Measurements from ENCODE around the gene SLC26A2. TPM values are rescaled to one million over a fixed set of nuclear protein-coding genes. Genes with fewer than 3 reads are reported as not detected.
A peak's percentile ranks its signal among the peaks of the same experiment; 100 is the strongest.

Gene SLC26A2
- total RNA-seq, 1 donor: 21.6 TPM

DNA sequence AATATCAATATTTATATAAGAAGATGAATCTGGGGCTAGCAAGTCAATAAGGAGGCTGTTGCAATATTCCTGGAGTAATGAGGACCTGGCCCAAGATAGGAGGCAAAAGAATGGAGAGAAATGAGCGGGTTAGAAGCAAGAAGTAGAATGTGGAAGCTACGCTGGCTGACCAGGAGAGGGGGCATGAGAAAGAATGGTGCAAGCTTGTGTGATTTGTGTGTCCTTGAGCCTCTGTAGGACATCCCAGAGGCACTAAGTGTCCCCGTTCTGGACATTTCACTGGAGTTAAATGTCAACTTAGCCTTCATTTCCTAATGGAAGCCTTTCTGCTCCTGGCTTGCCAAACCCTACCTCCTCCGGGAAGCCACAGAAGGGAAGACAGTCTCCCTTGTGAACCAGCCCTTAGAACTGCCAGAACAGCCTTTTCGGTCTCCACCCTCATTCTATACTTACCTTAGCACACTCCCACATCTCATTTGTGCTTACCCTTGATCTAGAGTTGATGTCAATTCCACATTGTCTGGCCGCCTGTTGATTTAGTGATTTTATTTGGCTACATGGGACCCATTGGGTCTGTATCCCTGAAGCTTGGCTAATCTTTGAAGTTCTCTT, 9.3 kb upstream of the SLC26A2 start:
- TF ChIP-seq, protein P1, sequence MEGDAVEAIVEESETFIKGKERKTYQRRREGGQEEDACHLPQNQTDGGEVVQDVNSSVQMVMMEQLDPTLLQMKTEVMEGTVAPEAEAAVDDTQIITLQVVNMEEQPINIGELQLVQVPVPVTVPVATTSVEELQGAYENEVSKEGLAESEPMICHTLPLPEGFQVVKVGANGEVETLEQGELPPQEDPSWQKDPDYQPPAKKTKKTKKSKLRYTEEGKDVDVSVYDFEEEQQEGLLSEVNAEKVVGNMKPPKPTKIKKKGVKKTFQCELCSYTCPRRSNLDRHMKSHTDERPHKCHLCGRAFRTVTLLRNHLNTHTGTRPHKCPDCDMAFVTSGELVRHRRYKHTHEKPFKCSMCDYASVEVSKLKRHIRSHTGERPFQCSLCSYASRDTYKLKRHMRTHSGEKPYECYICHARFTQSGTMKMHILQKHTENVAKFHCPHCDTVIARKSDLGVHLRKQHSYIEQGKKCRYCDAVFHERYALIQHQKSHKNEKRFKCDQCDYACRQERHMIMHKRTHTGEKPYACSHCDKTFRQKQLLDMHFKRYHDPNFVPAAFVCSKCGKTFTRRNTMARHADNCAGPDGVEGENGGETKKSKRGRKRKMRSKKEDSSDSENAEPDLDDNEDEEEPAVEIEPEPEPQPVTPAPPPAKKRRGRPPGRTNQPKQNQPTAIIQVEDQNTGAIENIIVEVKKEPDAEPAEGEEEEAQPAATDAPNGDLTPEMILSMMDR (IDR thresholded peaks at IDR 0.05; ENCODE audit: insufficient read depth, low read depth, low read length): peak; percentile 19
- H3K4me3 ChIP-seq (ENCODE audit: low read depth, low read length): no peak overlapping the region
- DNase-seq (ENCODE audit: low read depth): no peak

DNA sequence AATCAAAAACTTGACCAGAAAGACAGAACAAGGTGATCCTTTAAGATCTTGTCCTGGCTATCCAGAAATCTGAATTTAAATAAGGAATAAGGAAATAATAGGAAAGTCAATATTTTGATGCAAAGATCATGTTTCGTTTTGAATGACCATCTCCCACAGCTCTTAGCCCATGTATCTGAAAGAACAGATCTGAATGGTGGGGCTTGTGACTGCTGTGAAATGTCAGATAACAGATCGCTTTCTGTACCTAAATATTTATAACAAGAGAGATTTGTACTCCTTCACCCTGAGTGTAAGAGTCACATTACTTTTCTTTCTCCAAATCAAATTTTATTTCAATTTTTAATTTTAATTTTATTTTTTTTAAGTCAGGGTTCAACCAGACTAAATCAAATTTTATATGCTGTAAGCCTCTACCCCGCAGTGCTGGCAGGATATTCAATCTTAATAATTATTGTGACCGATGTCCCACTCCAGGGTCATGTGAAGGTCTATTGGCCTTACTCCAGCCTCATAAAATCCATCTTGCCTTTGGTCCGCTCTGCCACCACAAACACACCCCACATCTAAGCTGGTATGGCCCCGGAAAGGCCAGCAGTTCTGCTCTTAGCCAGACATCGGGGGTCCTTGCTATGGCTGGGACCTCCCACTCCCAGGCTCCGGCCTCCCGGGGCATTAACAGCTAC, 7.0 kb upstream of the SLC26A2 start:
- no peak for DNase-seq (ENCODE audit: low read depth)
- TF ChIP-seq, protein P1 (IDR thresholded peaks at IDR 0.05; ENCODE audit: insufficient read depth, low read depth, low read length): no peak
- no peak overlapping the region for H3K4me3 ChIP-seq (ENCODE audit: low read depth, low read length)

DNA sequence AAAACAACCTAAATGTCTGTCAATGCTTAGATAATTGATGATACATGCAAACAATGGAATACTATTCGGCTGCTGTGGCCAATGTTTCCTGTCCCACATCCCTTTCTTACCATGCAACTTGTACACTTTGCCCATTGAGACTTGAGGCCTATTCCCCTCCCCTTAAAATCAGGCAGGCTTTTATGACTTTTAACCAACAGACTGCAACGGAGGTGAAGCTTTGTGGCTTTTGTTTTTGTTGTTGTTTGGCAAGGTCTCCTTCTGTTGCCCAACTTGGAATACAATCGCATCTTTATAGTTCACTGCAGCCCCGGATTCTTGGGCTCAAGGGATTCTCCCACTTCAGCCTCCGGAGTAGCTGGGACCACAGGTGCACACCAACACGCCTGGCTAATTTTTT, 5.8 kb upstream of the SLC26A2 start:
- no peak for DNase-seq (ENCODE audit: low read depth)

DNA sequence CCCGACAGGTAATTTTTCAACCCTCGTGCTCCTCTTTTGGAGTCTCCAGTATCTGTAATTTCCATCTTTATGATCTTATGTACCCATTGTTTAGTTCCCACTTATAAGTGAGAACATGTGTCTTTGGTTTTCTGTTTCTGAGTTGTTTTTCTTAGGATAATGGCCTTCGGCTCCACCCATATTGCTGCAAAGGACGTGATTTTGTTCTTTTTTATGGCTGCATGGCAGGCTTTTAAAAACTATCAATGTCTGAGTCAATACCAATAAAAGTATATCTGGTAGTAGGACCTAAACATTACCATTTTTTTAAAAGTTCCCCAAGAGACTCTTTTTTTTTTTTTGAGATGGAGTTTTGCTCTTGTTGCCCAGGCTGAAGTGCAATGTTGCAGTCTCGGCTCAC, 3.9 kb upstream of the SLC26A2 start:
- TF ChIP-seq, protein P1 (IDR thresholded peaks at IDR 0.05; ENCODE audit: insufficient read depth, low read depth, low read length): no peak
- peak; percentile 76 for DNase-seq (ENCODE audit: low read depth)
- no peak overlapping the region for H3K4me3 ChIP-seq (ENCODE audit: low read depth, low read length)

More for the DNA sequence above, 5.8 kb upstream of the SLC26A2 start:
- TF ChIP-seq, protein P1 (IDR thresholded peaks at IDR 0.05; ENCODE audit: insufficient read depth, low read depth, low read length): no peak
- H3K4me3 ChIP-seq (ENCODE audit: low read depth, low read length): no peak overlapping the region

DNA sequence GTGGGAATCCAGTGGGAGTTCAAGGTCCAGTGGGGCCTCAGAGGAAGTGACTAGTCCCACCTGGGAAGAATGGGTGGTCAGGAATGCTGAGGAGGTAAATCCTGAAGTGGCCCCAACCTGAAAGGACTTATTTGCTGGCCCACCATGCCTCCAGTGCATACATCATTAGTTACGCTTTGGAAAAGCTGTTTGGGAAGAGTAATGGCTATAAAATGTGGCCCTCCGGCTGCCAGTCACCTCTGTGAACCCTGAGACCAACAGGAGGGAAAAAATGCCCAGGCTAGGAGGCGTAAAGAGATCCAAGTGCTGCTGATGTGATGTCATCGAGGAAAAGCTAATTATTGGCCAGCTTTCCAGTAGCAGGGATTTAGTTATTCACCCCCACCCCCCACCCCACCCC, 2.7 kb upstream of the SLC26A2 start:
- TF ChIP-seq, protein P1 (IDR thresholded peaks at IDR 0.05; ENCODE audit: insufficient read depth, low read depth, low read length): no peak
- no peak overlapping the region for H3K4me3 ChIP-seq (ENCODE audit: low read depth, low read length)
- DNase-seq (ENCODE audit: low read depth): no peak

DNA sequence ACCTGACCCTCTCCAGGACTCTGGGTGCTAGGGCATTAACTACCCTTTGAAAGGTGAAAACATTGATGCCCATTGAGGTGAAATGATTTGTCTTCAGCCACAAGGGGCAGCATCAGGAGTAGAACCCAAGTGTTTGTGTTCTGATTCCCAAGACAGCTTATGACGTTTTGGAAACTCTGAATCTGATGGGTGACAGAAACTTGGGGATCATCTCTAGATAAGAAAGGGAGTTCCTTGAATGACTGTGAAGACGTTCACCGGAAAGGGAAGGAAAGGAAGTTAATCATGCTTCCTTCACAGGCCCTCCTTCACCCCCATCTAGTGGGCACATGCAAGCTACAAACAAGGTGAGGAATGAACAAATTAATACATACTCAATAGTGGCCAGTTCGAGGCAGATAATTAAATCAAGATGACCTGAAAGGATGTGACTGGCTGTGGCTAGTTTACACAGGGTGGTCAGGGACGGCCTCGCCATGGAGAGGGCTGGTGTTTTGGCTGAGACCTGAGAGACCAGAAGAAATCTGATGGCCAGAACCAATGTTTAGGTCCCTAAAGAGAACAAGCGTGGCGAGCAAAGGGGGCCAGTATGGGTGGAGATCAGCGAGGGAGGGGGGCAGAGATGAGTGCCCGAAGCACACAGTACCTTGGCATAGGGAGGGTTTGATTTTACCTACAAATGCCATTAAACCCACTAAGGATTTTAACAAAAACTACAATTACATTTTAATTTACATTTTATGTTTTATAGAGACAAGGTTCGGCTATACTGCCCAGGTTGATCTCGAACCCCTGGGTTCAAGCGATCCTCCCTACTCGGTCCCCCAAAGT, 937 bp upstream of the SLC26A2 start:
- H3K4me3 ChIP-seq (ENCODE audit: low read depth, low read length): peak overlapping the region; percentile 67
- DNase-seq (ENCODE audit: low read depth): peak; percentile 69
- TF ChIP-seq, protein P1 (IDR thresholded peaks at IDR 0.05; ENCODE audit: insufficient read depth, low read depth, low read length): peak; percentile 64

Data from fibroblast of villous mesenchyme (primary cell).